Fibroblast of the aortic adventitia (primary cell): Measurements from ENCODE around the gene BEND5. TPM values are rescaled to one million over a fixed set of nuclear protein-coding genes. Genes with fewer than 3 reads are reported as not detected.

Experiments used
- DNase-seq: peaks from one replicate; pipeline ENCODE4 v3.0.0-alpha.2; 2010; ENCODE audit warnings: low read depth
- H3K4me3 ChIP-seq: 2 replicates; pipeline ENCODE4 v1.5.1; 2011; ENCODE audit warnings: low read depth, mild to moderate bottlenecking, control low read depth, low read length, moderate library complexity
- CTCF ChIP-seq: IDR thresholded peaks from 2 replicates; pipeline ENCODE4 v1.5.1; 2011; ENCODE audit warnings: mild to moderate bottlenecking, low read length, control low read depth, inconsistent platforms; ENCODE audit not compliant: insufficient read depth
- total RNA-seq: library from RNA; depleted of rRNA; stranded (reverse); fragments of >200 nt; gene quantifications from 2 replicates; pipeline ENCODE4 v1.2.3, GENCODE V29; 2012; ENCODE audit warnings: low replicate concordance

BEND5 gene
- total RNA-seq, 1 donor = 0.45 TPM

- no peak for DNase-seq
- H3K4me3 ChIP-seq = no peak overlapping the region
- TF ChIP-seq CTCF = no peak
These were observed 35.3 kb downstream of the BEND5 start for GRCh38 chr1:48741380-48741779.

- no peak for DNase-seq
- no peak for TF ChIP-seq CTCF
- no peak overlapping the region for H3K4me3 ChIP-seq
These were observed 36.1 kb downstream of the BEND5 start for GRCh38 chr1:48740621-48741020.

GRCh38 chr1:48739091-48739490 lies 37.6 kb downstream of the BEND5 start:
- no peak for DNase-seq
- no peak for TF ChIP-seq CTCF
- H3K4me3 ChIP-seq = no peak overlapping the region

GRCh38 chr1:48738356-48738755 lies 38.3 kb downstream of the BEND5 start:
- TF ChIP-seq CTCF = no peak
- no peak for DNase-seq

GRCh38 chr1:48735796-48736195 lies 40.9 kb downstream of the BEND5 start:
- TF ChIP-seq CTCF = no peak
- DNase-seq = no peak
- no peak overlapping the region for H3K4me3 ChIP-seq

More at GRCh38 chr1:48738356-48738755, 38.3 kb downstream of the BEND5 start:
- no peak overlapping the region for H3K4me3 ChIP-seq

GRCh38 chr1:48730164-48730910 lies 46.4 kb downstream of the BEND5 start:
- TF ChIP-seq CTCF = no peak
- H3K4me3 ChIP-seq = no peak overlapping the region
- no peak for DNase-seq

- no peak for DNase-seq
- TF ChIP-seq CTCF = no peak
- H3K4me3 ChIP-seq = no peak overlapping the region
These were observed 48.1 kb downstream of the BEND5 start for GRCh38 chr1:48728584-48728983.
